Placental pericyte (primary cell): ENCODE data around the gene ZFR2. TPM values are rescaled to one million over a fixed set of nuclear protein-coding genes. Genes with fewer than 3 reads are reported as not detected.

Source experiments
- small RNA-seq: library from RNA; depleted of rRNA; stranded (forward); fragments of <200 nt; gene quantifications from one replicate; pipeline ENCODE3, GENCODE V24; 2012; ENCODE audit warnings: low replicate concordance
- total RNA-seq: library from RNA; depleted of rRNA; stranded (reverse); fragments of >200 nt; gene quantifications from 2 replicates; pipeline ENCODE4 v1.2.3, GENCODE V29; 2012

ZFR2 gene
- total RNA-seq = not detected in 2 replicates

DNA sequence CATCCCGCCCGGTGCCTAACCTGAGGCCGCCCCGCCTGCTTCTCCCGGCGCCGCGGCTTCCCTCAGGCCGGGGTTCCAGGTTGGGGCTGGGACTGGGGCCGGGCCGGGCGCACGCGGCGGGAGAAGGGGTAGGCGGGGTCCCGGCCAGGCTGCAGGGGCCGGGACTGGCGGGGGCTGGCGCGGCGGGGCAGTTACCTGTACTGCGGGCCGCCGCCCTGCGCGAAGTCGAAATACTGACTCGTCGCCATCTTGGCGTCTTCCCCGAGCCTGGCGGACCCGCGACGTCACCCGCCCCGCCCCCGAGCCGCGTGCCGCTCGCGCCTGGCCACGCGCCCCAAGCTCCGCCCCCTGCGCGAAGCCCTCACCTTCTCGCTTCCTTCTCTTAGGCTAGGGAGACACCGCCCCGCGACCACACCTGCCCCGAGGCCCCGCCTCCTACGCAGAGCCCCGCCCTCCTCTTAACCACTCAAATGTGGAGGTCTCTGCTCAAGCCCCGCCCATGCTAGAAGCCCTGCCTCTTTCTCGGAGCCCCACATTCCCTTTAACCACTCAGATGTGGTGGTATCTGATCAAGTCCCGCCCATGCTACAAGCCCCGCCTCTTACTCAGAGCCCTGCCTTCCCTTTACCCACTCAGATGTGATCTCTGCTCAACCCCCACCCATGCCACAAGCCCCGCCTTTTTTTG is at the start of gene ZFR2:
TSS of gene ZFR2 (minus strand) at position 269 of the 687 bp plus-strand sequence. CDS start at position 248, 21 bp downstream.

DNA sequence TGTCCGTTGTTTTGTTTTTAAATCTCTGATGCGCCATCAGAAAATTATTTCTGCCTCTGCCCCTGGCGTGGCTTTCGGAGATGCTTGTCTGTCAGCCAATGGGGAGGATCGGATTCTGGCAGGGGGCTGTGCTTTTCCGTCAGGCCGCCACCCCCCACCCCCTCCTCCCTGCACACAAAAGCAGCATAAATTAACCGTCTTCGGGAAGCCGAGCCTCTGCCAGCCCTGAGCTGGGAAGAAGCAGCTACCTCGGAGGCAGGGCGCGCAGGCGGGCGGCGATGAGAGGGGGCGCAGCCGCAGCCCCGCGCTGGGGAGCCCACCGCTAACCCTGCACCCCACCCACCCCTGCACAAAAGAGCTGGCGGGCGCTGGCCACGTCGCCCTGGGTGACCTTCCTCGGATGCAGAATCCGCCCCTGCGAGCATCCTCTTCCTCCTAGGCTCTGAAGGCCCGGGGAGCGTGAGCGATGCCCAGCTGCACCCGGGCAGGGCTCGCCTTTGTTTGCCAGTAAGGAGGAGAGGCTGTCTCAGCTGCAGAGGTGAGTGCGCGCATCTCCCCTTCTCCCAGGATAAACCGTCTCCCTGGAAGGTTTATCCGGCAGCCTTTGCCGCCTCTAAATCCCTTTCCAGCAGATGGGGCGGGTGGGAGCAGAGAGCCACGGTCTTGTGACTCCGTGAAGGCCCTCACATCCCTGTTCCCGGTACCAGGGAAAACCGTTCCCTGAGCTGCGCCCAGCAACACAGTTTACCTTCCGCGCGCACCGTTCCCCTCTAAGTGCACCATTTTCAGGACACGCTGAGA is 11.8 kb upstream of the ZFR2 start, which contains the start of gene ATCAY:
TSS of gene ATCAY (plus strand) at position 215 of the 801 bp plus-strand sequence. CDS start 5,083 bp downstream, outside the sequence.

DNA sequence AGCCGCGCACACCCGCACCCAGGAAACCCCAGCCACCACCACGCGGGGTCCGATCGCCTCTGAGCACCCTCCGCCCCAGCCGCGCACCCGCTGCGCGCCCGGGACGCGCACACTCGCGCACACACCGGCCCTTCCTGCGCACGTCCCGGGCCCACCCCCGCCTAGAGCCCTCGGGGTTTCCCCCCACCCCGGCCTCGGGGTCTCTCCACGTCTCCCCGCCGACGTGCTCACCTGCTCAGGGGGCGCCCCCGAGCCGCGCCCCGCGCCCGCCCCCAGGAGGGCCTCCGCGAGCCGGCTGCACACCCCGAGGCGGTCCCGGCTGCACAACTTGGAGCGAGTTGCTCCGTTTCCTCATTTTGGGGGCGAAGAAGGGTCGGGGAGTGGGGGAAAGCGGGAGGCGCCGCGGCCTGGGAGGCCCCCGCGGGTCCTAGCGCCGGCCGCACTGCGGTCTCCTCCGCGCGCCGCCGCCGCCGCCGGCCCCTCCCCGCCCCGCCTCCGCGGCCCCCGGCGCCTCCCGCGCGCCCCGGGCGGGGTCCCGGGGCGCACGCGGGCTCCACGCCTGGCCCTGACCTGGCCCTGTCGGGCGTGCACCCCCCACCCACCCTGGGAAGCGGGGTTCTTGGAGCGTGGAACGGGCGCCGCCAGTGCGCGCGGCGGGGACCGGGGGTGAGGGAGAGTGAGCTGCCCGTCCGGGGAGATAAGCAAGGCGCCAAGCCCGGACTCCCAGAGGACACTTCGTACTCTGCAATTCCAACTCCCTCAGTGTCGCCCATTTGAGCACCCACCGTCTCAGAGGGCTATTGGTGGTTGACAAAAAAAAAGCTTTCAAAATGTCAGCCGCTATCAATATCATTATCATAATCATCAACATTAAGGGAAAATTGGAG is 82.7 kb downstream of the ZFR2 start, which contains the start of gene MATK:
TSS of gene MATK (minus strand) at position 444 of the 887 bp plus-strand sequence. CDS start 1,246 bp downstream, outside the sequence.

DNA sequence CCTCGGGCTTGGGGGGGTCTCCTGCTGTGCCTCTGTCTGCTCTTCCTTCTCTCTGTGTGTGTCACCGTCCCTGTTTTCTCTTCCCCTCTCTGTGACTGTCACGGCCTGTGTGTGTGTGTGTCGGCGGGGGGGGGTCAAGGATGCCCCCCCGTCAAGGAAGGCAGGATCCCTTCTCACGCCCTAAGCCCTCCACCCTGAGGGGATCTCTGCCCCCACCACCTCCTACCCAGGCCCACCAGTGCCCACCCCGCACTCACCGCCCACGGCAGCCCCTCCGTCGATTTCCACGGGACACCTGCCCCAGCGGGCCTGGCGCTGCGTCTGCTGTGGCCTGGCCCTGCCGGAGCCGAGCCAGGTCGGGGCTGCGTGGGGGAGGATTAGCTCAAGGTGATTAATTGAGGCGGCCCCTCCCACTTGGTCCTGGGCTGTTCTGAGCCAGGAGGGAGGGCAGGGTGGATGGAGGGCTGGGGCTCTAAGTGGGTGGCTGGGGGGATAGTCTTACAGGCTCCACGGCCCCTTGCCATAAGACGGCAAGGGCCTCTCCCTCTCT is 96.9 kb downstream of the ZFR2 start, which contains the start of gene RAX2:
TSS of gene RAX2 (minus strand) at position 323 of the 550 bp plus-strand sequence. CDS start 486 bp downstream, outside the sequence.

DNA sequence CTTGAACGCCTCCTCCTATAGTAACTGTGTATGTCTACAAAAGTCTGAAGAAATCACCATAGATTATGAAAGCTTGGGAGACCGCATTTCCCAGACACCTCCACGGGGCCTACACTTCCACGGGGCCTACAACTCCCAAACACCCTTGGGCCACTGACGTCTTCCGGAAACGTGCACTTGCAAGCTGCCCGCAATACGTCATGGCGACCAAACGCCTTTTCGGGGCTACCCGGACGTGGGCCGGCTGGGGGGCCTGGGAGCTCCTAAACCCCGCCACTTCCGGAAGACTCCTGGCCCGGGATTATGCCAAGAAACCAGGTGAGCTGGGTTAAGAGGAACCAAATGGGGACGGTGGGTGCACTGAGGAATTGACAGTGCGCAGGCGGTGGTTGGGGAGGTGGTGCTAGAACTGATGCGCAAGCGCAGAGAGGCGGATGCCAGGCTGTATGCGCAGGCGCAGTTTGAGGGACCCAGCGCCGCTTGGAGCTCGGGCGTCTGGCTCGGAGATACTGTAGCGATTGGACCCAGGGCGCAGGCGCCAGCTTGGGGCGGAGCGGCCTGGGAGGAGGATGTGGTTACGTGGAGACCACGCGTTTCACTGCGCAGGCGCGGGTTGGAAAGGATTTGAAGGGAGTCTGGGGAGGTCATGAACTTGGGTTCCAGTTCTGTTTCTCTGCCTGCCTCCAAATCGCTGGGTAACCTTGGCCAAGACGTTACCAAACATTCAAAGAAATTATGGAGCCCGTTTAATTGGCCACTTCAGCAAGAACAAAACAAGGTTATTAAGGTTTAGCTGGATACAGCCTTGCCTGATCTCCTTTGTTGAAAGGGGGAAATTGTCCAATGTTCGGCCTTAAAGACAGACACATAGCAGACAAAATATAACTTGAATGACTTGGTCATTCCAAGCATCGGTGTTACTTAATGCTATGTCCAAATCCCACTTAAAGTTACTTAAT is 106.1 kb downstream of the ZFR2 start, which contains the start of gene MRPL54:
TSS of gene MRPL54 (plus strand) at position 182 of the 959 bp plus-strand sequence. CDS start at position 201, 19 bp downstream.

DNA sequence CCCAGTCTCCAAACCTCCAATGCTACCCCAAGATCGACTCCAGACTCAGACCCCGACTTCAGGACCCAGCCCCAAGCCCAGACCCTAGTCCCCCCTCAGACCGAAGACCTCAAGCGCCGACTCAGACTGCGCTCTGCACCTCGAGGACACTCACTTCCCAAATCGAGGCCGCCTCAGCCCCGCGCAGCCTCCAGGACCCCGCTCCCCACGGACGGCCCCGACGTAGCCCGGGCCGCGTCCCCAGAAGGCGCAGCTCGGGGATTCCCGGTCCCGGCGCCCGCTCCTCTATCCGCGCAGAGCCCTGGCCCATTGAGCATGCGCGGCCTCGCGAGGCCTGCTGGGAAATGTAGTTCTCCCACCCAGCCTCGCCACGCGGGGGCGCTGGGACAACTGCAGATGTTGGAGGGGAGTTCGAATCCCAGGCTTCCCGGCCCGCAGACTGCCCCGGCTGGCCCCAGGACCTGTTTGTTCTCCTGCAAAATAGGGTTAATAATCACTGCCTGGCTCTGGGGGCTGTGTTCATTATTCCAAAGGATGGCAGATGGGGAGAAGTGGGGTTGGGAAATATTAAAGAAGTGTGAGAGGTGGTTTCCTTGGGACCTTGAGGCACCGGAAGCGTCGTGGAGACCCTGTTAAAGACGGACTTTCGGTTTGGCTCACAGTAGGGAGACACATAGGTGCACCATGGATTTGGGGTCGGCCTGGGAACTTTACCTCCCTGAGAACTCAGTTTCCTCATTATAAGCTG is 107.3 kb downstream of the ZFR2 start, which contains the start of gene APBA3:
TSS of gene APBA3 (minus strand) at position 311 of the 748 bp plus-strand sequence. CDS start 1,428 bp downstream, outside the sequence.

Small RNA genes lying within 50 kb of the gene (small RNA-seq; reads per million reads assigned to genes)
- gene AC005777.1 = not detected

Other genes with a start within 250 kb of the ZFR2 start
- 23.6 and 36.8 TPM in 2 replicates for gene CACTIN, start 242.2 kb downstream of the ZFR2 start, total RNA-seq
- gene PIP5K1C, start 168.6 kb downstream of the ZFR2 start, total RNA-seq = 27.4 and 46.8 TPM in 2 replicates
- gene TJP3, start 160.7 kb downstream of the ZFR2 start, total RNA-seq = not detected in 2 replicates
- 24.1 and 27.8 TPM in 2 replicates for gene APBA3, start 107.3 kb downstream of the ZFR2 start, total RNA-seq
- gene MRPL54, start 106.4 kb downstream of the ZFR2 start, total RNA-seq = 41.4 and 61.5 TPM in 2 replicates
- not detected in 2 replicates for gene RAX2, start 96.8 kb downstream of the ZFR2 start, total RNA-seq
- gene MATK, start 82.7 kb downstream of the ZFR2 start, total RNA-seq = not detected in 2 replicates
- 0.14 TPM in 1 of 2 replicates, not detected in the other for gene ATCAY, start 11.6 kb upstream of the ZFR2 start, total RNA-seq
- gene NMRK2, start 64.0 kb upstream of the ZFR2 start, total RNA-seq = not detected in 2 replicates
- 134 and 187 TPM in 2 replicates for gene DAPK3, start 102.1 kb upstream of the ZFR2 start, total RNA-seq
- gene EEF2, start 116.4 kb upstream of the ZFR2 start, total RNA-seq = 2,308 and 5,096 TPM in 2 replicates
- 28.2 and 29.9 TPM in 2 replicates for gene PIAS4, start 138.7 kb upstream of the ZFR2 start, total RNA-seq
- 32.4 and 60.0 TPM in 2 replicates for gene ZBTB7A, start 197.9 kb upstream of the ZFR2 start, total RNA-seq